OCI-LY3 (cell line): ENCODE measurements around the gene EFHD1.

Source experiments
- EZH2phosphoT487 ChIP-seq: fragments of 200-600 bp; shearing (Covaris generic); IDR thresholded peaks from 2 replicates; pipeline ENCODE4 v1.6.1; 2018; ENCODE audit warnings: antibody characterized with exemption, mixed run types, low read depth
- TF ChIP-seq, protein P1 (sequence below): fragments of 200-600, 300-600 bp; sonication (generic); IDR thresholded peaks from 2 replicates; pipeline ENCODE4 v1.5.1; 2014; ENCODE audit warnings: antibody characterized with exemption, low read length, low read depth

GRCh38 chr2:232689152-232689910, 55.9 kb downstream of the EFHD1 start:
- TF ChIP-seq, protein P1, sequence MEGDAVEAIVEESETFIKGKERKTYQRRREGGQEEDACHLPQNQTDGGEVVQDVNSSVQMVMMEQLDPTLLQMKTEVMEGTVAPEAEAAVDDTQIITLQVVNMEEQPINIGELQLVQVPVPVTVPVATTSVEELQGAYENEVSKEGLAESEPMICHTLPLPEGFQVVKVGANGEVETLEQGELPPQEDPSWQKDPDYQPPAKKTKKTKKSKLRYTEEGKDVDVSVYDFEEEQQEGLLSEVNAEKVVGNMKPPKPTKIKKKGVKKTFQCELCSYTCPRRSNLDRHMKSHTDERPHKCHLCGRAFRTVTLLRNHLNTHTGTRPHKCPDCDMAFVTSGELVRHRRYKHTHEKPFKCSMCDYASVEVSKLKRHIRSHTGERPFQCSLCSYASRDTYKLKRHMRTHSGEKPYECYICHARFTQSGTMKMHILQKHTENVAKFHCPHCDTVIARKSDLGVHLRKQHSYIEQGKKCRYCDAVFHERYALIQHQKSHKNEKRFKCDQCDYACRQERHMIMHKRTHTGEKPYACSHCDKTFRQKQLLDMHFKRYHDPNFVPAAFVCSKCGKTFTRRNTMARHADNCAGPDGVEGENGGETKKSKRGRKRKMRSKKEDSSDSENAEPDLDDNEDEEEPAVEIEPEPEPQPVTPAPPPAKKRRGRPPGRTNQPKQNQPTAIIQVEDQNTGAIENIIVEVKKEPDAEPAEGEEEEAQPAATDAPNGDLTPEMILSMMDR, result no peak
- no peak for TF ChIP-seq EZH2phosphoT487
